GM11168 (cell line): Measurements from ENCODE around the gene TM4SF1.
"Not testable (repeated sequence)": the region's sequence is repeated elsewhere in the genome, so short reads cannot be mapped to it uniquely, and the experiment has no call there.

Experiments
- in situ Hi-C: fragments of 300-500 bp; cut with MboI; formaldehyde crosslinking; loops from one replicate; pipeline ENCODE4 v1.12.0; 2022; ENCODE audit warnings: low sequenced_read_pairs; ENCODE audit not compliant: unreplicated experiment

Gene TM4SF1

DNA sequence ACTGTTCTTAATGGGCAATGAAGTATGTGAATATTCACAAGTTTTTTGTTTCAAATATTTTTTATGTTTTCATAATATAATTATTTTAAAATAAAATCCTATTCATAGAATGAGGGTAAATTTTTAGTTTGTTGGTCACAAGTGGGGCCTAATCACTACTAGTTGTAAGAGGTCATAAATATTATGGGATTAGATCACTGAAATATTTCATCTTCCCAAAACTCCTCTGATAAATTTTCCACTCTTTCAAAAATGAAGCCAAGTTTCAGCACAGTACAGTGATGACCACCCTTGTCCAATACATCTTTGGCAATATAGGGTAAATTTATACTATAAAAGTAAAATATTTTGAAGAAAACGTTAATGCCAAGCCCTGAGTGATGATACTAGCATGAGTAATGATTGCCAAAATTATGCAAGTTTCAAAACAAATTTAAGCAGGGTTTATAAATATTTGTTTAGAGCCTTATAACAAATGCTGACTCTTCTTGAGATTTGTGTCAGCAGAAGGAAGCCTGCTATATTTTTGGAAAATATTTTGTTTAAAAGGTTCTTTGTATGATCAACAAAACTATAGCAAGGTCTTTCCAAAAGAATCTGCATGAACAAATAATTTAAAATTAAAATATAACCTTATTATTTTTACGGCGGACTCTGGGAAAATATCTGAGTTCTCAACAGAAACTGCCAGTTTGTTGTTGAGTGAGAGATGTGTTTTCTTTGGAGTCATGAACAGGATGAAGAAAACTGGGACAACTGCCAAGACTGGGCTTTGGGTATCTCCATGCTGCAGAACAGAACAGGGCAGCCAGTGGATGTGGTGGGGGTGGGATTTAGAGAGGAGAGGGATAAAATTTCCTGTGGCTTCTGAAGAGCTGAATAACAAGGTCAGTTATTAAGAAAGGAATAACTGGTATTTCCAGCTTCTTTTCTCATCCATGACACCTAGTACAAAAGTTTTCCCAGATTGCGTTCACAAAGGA, 17.9 kb upstream of the TM4SF1 start:
- in situ Hi-C loops = no loop called here

GRCh38 chr3:149393345-149394160, 16.1 kb upstream of the TM4SF1 start:
- in situ Hi-C loops = no loop called here

DNA sequence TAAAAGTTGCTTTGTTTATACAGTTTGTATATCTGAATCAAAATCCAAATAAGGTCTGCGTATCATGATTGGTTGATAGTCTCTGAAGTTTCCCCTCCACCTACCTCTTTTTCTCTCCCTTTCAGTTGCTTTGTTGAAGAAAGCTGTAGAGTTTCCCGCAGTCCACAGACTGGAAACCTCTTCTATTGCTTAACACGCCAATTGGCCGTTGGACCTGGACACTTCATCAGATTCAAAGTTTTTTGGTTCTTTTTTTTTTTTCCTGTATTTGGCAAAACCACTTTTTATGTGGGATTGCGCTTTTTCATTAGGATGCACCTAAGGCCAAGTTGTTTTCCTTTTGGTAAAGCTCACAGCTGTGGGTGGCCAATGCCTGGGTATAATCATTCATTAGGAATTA, 14.5 kb upstream of the TM4SF1 start:
- in situ Hi-C loops = no loop called here

DNA sequence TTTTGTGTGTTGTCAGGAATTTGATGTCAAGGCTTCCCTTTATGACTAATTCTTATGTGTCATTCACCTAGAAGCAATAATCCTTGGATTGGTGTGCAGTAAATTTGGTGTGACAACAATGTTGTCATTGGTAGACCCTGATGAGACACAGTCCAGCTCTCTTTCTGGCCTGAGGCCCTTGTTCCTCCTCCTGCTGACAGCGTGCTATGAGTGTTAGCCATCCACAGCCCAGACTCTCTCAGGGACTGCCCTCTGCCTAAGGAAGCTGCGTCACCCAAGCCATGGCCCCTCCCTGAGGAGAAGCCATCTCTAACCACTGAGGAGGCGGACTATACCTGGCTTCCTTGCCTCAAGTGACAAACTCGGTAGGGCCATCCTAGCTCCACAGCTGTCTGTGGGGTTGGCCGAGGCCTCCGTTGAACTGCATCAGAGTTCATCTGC, 13.3 kb upstream of the TM4SF1 start:
- in situ Hi-C loops = no loop called here

- in situ Hi-C loops = no loop called here
Observed at GRCh38 chr3:149390294-149390693, 12.8 kb upstream of the TM4SF1 start.

- in situ Hi-C loops = loop anchor here (5.0 kb wide), 1 partner anchor 89 kb away; no protein-coding TSS in a partner anchor
Observed at GRCh38 chr3:149388531-149389417, 11.3 kb upstream of the TM4SF1 start.

- in situ Hi-C loops = loop anchor here (5.0 kb wide), 1 partner anchor 89 kb away; no protein-coding TSS in a partner anchor
Observed at GRCh38 chr3:149388001-149388440, 10.6 kb upstream of the TM4SF1 start.

DNA sequence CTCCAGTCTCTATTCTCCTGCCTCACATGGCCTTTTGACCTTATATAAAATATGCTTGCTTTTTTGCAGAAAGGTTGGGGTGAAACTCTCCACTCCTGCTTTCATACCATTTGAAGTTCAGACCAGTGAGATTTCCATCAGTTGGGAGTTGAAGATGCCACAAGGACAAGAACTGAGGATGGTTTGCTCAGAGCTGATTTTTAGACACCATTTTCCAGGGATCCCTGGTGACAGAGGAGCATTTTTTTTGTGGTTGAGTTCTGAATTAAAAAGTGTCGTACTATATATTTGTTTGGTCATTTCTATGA, 8.8 kb upstream of the TM4SF1 start:
- in situ Hi-C loops = loop anchor here (5.0 kb wide), 1 partner anchor 91 kb away; no protein-coding TSS in a partner anchor

DNA sequence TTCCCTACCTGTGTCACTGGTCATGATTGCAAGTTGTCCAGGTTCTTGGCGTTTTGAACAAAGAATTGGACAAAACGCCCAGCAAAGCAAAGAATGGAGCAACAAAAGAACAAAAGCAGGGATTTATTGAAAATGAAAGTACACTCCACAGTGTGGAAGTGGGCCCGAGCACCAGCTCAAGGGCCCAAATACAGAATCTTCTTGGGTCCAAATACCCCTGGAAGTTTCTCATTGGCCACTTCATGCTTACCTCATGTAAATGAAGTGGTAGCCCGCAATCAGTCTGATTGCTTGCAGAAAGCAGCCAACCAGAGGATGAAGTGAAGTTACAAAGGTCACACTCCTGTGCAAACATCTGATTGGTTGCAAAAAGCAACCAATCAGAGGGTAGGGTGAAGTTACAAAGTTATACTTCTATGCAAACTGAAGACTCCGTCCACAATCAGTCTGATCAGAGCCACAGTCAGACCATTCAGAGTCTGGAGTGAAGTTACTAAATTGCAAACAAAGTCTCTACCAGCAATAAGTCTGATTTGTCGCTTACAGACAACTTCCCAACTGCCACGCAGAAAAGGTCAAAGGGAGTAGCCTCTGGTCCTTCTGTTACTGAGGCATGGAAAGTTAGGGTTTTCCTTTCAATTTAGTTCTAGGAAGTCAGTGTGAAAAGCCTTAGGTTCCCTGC, 8.3 kb upstream of the TM4SF1 start:
- in situ Hi-C loops = loop anchor here (5.0 kb wide), 1 partner anchor 92 kb away; no protein-coding TSS in a partner anchor

DNA sequence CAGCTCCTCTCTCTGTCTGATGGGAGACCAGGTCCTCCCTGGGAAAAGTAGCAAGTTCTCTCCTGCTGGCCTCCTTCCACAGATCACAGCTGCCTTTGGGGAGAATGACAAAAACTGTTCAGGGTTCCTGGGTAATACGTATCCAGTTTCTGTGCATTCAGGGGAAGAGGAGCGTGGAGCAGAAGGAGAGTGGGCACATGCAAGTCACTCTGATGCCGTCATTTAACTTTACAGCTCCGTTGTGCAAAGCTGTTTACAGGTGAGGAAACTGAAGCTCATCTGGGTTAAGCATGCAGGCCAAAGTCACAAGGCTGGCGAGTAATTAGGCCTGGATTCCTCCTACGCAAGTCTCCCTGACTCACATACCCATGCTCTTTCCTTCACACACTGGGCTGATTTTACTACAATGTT, 7.5 kb upstream of the TM4SF1 start:
- in situ Hi-C loops = loop anchor here (5.0 kb wide), 1 partner anchor 92 kb away; no protein-coding TSS in a partner anchor

DNA sequence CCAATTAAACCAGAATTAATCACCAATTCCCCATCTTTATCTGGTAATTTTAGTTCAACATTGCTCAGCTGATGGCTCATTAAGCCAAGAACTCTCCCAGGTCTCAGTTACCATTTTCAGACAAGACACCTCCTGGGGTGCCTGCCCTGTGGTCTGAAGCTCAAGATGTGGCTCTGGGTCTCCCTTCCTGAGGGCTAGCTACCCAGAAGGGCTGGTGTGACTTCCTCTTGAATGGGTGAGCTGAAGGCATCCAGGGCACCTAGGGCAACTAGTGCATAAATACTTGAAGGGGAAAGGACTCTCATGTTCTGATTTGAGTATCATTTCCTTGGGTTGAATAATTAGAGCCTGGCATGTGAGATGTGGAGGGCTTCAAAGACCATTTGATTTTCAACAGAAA, 6.7 kb upstream of the TM4SF1 start:
- in situ Hi-C loops = no loop called here

GRCh38 chr3:149383703-149384102, 6.3 kb upstream of the TM4SF1 start:
- in situ Hi-C loops = no loop called here

- in situ Hi-C loops = no loop called here
Observed at GRCh38 chr3:149382518-149382917, 5.1 kb upstream of the TM4SF1 start.

DNA sequence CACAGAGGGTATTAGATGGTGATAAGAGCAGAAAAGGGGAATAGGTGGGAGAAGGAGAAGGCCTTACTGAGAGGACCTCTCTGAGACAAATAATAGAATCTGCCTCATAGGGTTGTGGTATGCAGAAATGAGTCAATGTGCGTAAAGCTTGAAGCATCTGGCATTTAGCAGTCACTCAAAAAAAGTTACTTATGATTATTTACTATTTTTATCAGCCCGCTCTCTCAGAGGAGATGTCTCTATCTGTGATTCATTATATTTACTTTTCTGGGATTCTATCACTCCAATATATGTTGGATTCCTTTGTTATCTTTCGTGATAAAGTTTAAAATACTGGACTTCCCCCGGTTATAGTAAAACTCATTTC, 4.6 kb upstream of the TM4SF1 start:
- in situ Hi-C loops = no loop called here

DNA sequence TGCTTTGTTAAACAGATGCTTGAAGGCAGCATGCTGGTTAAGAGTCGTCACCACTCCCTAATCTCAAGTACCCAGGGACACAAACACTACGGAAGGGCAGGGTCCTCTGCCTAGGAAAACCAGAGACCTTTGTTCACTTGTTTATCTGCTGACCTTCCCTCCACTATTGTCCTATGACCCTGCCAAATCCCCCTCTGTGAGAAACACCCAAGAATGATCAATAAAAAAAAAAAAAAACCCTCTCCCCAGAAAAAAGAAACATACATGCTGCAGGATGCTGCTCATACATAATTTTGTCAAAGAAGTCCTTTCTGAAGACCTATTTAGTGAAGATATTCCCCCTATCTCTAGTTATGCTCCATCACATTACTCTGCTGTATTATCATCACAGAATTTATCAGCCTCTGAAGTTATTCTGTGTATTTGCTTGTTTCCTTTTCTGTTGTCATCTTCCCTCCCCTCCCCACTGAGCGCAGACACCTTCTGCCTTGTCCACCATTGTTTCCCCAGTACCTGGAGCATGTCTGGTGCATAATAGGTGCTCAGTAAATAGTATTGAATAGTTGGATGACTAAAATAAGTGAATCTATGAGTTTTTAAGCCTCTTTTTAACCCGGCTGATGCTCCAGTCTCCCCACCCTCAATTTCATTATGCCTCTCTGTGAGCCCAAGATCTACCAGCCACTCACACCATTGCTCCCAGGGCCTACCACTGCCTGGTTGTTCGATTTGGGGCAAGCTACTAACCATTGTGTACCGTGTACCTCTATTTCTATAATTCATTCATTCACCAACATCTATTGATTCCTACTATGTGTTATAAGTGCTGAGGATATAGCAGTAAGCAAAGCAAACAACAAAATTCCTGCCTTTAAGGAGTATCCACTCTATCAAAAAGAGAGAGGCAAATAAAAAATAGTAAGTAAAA, 4.0 kb upstream of the TM4SF1 start:
- in situ Hi-C loops = no loop called here

- in situ Hi-C loops = not testable (repeated sequence)
Observed at GRCh38 chr3:149380220-149380619, 2.8 kb upstream of the TM4SF1 start.

- in situ Hi-C loops = no loop called here
Observed at GRCh38 chr3:149378478-149379309, 1.2 kb upstream of the TM4SF1 start.
